Measurements from ENCODE around the gene SOS2. TPM values are rescaled to one million over a fixed set of nuclear protein-coding genes. Genes with fewer than 3 reads are reported as not detected.

SOS2 gene
- total RNA-seq, 1 experiment from 2014 or later: 14.9 TPM

DNA sequence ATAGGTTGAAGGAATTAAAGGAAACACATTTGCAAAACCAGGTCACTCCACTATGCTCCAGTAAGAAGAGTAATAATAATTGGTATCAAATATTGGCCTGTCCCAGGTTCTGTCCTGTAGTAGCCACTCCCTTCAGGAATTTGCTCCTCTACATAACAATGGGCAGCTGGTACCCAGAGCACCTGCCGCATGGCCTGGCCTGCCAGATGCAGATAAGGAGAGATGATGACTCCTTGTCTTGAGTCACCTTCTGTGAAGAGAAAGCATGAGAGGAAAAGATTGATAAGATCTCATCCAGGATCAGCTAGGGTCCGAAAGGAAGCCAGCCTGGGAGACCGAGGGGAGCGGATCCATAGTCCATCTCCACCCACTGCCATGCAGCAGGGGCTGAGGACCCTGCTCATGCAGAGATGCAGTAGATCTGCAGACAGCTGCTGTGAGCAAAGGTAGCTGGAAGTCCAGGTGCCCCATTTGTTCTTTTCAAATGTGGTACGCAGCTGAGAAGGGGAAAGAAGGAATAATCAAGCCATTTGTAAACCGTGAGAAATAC, 139.3 kb downstream of the SOS2 start:
- intact Hi-C loops (cut with micrococcal nuclease; ENCODE audit: unreplicated experiment): no loop called here
- no peak for TF ChIP-seq EZH2 (IDR thresholded peaks at IDR 0.05; ENCODE audit: low read depth)
- TF ChIP-seq, protein P1, sequence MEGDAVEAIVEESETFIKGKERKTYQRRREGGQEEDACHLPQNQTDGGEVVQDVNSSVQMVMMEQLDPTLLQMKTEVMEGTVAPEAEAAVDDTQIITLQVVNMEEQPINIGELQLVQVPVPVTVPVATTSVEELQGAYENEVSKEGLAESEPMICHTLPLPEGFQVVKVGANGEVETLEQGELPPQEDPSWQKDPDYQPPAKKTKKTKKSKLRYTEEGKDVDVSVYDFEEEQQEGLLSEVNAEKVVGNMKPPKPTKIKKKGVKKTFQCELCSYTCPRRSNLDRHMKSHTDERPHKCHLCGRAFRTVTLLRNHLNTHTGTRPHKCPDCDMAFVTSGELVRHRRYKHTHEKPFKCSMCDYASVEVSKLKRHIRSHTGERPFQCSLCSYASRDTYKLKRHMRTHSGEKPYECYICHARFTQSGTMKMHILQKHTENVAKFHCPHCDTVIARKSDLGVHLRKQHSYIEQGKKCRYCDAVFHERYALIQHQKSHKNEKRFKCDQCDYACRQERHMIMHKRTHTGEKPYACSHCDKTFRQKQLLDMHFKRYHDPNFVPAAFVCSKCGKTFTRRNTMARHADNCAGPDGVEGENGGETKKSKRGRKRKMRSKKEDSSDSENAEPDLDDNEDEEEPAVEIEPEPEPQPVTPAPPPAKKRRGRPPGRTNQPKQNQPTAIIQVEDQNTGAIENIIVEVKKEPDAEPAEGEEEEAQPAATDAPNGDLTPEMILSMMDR (conservative IDR thresholded peaks at IDR 0.05): no peak
- Histone ChIP-seq H4K20me1 (ENCODE audit: insufficient read depth) (no peaks in the 10 kb centered on the region), H3K36me3 (ENCODE audit: low read depth) (no peaks in the 10 kb centered on the region), H2AFZ (no peak overlapping the region), H3K27ac (no peak overlapping the region), H3K9me3 (ENCODE audit: insufficient read depth, low read depth) (no peaks in the 10 kb centered on the region), H3F3A (ENCODE audit: insufficient read depth, low read depth) (no peaks in the 10 kb centered on the region; the same call in 1 of the 2 replicates), H3K4me2 (no peak overlapping the region), H3K4me3 (no peak overlapping the region), H3K27me3 (ENCODE audit: insufficient read depth, low read depth) (no peaks in the 10 kb centered on the region), H3K4me1 (replicated peaks; ENCODE audit: insufficient read depth) (no peaks in the 10 kb centered on the region), H3K9me2 (ENCODE audit: insufficient read depth) (no peaks in the 10 kb centered on the region), H3K79me2 (ENCODE audit: low read depth) (no peaks in the 10 kb centered on the region)
- ChIA-PET CTCF (interaction anchor here (0.5 to 0.6 kb wide), 2 partner anchors 88 to 131 kb away, joined by 3 to 9 read pairs; no protein-coding TSS in a partner anchor), POLR2A (ENCODE audit: unreplicated experiment) (interaction anchor here (0.6 kb wide), 1 partner anchor 89 kb away, joined by 6 read pairs; no protein-coding TSS in a partner anchor)
- BruUV-seq (replicated peaks): no TSS peak
- no peak for DNase-seq

DNA sequence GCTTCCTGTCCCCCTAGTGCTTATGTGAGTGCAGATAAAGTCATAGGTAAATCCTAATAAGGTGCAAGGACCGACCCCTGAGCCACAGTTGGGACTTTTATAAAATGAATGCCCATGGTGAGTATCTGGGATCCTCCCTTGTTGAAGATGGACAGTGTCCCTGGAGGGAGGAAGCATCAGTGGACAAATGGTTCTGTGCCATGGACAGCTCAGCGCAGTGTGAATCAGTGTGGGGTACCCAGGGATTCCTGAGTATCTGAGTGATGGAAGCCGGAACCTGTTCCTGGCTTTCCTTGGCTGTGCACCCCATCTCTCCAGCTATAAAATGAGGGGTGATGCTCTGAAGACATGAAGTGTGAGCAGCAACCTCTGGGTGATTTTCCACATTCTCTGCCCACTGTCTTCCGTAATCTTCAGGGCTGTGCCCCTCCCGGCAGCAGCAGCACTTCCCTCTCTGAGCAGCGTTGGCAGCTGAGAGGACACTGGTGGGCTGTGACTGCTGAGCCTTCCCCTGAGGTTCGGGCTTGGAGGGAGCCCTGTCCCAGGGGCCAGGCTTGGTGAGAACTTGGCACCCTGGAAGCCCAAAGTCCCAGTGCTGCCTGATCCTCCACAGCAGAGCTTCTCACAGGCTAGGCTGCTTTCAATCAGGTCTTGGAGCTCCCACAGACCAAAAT, 140.0 kb downstream of the SOS2 start:
- Histone ChIP-seq H3K27me3 (ENCODE audit: insufficient read depth, low read depth) (no peaks in the 10 kb centered on the region), H2AFZ (no peak overlapping the region), H3K79me2 (ENCODE audit: low read depth) (no peaks in the 10 kb centered on the region), H3K4me2 (no peak overlapping the region), H3K27ac (no peak overlapping the region), H3K36me3 (ENCODE audit: low read depth) (no peaks in the 10 kb centered on the region), H3K4me1 (replicated peaks; ENCODE audit: insufficient read depth) (no peaks in the 10 kb centered on the region), H3K9me3 (ENCODE audit: insufficient read depth, low read depth) (no peaks in the 10 kb centered on the region), H3F3A (ENCODE audit: insufficient read depth, low read depth) (peaks cover under 1% of the 10 kb centered on the region; the same call in 1 of the 2 replicates), H3K9me2 (ENCODE audit: insufficient read depth) (no peaks in the 10 kb centered on the region), H4K20me1 (ENCODE audit: insufficient read depth) (no peaks in the 10 kb centered on the region), H3K4me3 (no peak overlapping the region)
- ChIA-PET POLR2A (ENCODE audit: unreplicated experiment) (no interaction called here), CTCF (interaction anchor here (0.5 to 0.6 kb wide), 2 partner anchors 88 to 132 kb away, joined by 3 to 9 read pairs; no protein-coding TSS in a partner anchor)
- TF ChIP-seq, protein P1 (conservative IDR thresholded peaks at IDR 0.05): no peak
- no peak for TF ChIP-seq EZH2 (IDR thresholded peaks at IDR 0.05; ENCODE audit: low read depth)
- no peak for DNase-seq
- intact Hi-C loops (cut with micrococcal nuclease; ENCODE audit: unreplicated experiment): no loop called here
- BruUV-seq (replicated peaks): no TSS peak

DNA sequence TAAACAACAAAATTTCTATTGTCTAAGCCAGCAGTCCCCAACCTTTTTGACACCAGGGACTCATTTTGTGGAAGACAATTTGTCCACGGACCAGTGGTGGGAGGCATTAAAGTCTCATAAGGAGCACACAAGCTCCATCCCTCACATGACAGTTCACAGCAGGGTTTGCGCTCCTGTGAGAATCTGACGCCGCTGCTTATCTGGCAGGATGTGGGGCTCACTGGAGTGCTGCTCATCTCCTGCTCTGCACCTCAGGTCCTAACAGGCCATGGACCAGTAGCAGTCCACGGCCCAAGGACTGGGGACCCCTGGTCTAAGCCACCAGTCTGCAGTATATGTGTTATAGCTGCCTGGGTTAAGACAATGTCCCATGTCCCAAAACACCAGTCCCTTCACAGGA, 142.2 kb downstream of the SOS2 start:
- DNase-seq: no peak
- Histone ChIP-seq H3K27me3 (ENCODE audit: insufficient read depth, low read depth) (no peaks in the 10 kb centered on the region), H3K9me2 (ENCODE audit: insufficient read depth) (no peaks in the 10 kb centered on the region), H3F3A (ENCODE audit: insufficient read depth, low read depth) (peaks cover 4% of the 10 kb centered on the region; the same call in 1 of the 2 replicates), H3K4me1 (replicated peaks; ENCODE audit: insufficient read depth) (no peaks in the 10 kb centered on the region), H3K9me3 (ENCODE audit: insufficient read depth, low read depth) (no peaks in the 10 kb centered on the region), H3K79me2 (ENCODE audit: low read depth) (no peaks in the 10 kb centered on the region), H3K4me2 (no peak overlapping the region), H2AFZ (no peak overlapping the region), H3K4me3 (no peak overlapping the region), H3K36me3 (ENCODE audit: low read depth) (no peaks in the 10 kb centered on the region), H4K20me1 (ENCODE audit: insufficient read depth) (no peaks in the 10 kb centered on the region), H3K27ac (no peak overlapping the region)
- ChIA-PET POLR2A (ENCODE audit: unreplicated experiment) (no interaction called here), CTCF (no interaction called here)
- no TSS peak for BruUV-seq (replicated peaks)
- intact Hi-C loops (cut with micrococcal nuclease; ENCODE audit: unreplicated experiment): no loop called here
- TF ChIP-seq, protein P1 (conservative IDR thresholded peaks at IDR 0.05): no peak
- TF ChIP-seq EZH2 (IDR thresholded peaks at IDR 0.05; ENCODE audit: low read depth): no peak

All from PC-9 (cell line).